ENCODE measurements around the gene GNB1L.

- TF ChIP-seq TAF1 (IDR thresholded peaks at IDR 0.05; ENCODE audit: low read depth) (no peak), CTCF (IDR thresholded peaks at IDR 0.05; ENCODE audit: poor library complexity, severe bottlenecking) (no peak), RAD21 (conservative IDR thresholded peaks at IDR 0.05) (no peak), EP300 (conservative IDR thresholded peaks at IDR 0.05; ENCODE audit: poor library complexity, severe bottlenecking) (no peak), EZH2 (IDR thresholded peaks at IDR 0.05; ENCODE audit: borderline replicate concordance, insufficient read depth, low read length, poor library complexity, severe bottlenecking) (no peak), SMC3 (conservative IDR thresholded peaks at IDR 0.05; ENCODE audit: poor library complexity) (no peak), POLR2AphosphoS5 (IDR thresholded peaks at IDR 0.05) (no peak), MXI1 (conservative IDR thresholded peaks at IDR 0.05; ENCODE audit: poor library complexity, severe bottlenecking) (no peak), REST (IDR thresholded peaks at IDR 0.05; ENCODE audit: borderline replicate concordance) (no peak)
These were observed 4.6 kb downstream of the GNB1L start for GRCh38 chr22:19849835-19850762.
